ENCODE measurements around the gene ANKRD22. TPM values are rescaled to one million over a fixed set of nuclear protein-coding genes. Genes with fewer than 3 reads are reported as not detected.

The ANKRD22 gene
- total RNA-seq, 3 donors from 2014 or later: 0.59 to 1.6 TPM; not detected in 1

- H3K27ac ChIP-seq: no peak overlapping the region
- H3K9me3 ChIP-seq: no peaks in the 10 kb centered on the region
- TF ChIP-seq POLR2AphosphoS5 (IDR thresholded peaks at IDR 0.05) (no peak), POLR2A (IDR thresholded peaks at IDR 0.05) (no peak), CTCF (IDR thresholded peaks at IDR 0.05) (no peak)
- DNase-seq (ENCODE audit: low spot score in 2 of 2): no peak
- intact Hi-C loops (cut with DNase I; ENCODE audit: low total_unique reads): no loop called here
- no peaks in the 10 kb centered on the region for H3K4me1 ChIP-seq
- H3K36me3 ChIP-seq: no peaks in the 10 kb centered on the region
- no peak overlapping the region for H3K4me3 ChIP-seq
- H3K27me3 ChIP-seq: no peaks in the 10 kb centered on the region
Measured at GRCh38 chr10:88805924-88806323, 45.7 kb downstream of the ANKRD22 start.

DNA sequence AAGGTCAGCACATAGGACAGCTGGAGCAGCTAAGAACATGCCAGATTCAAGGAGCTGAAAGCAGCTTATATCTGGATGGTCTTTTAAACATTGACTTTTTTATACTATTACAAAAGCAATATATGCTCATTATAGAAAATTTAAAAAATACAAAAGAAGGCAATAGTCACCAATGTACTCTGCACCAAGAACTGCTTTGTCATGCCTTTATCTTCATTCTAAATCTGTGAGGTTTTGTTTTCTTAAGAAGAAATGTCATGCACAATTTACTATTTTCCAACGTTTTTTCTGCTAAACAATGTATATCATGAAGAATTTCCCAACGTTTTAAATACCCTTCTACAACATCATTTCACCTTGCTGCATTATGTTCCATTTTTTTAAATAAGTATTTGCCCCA is 46.3 kb downstream of the ANKRD22 start:
- no peaks in the 10 kb centered on the region for H3K36me3 ChIP-seq
- no peaks in the 10 kb centered on the region for H3K4me1 ChIP-seq
- TF ChIP-seq CTCF (IDR thresholded peaks at IDR 0.05) (no peak), POLR2AphosphoS5 (IDR thresholded peaks at IDR 0.05) (no peak), POLR2A (IDR thresholded peaks at IDR 0.05) (no peak)
- no peak overlapping the region for H3K27ac ChIP-seq
- DNase-seq (ENCODE audit: low spot score in 2 of 2): no peak
- no peaks in the 10 kb centered on the region for H3K27me3 ChIP-seq
- H3K4me3 ChIP-seq: no peak overlapping the region
- intact Hi-C loops (cut with DNase I; ENCODE audit: low total_unique reads): no loop called here
- no peaks in the 10 kb centered on the region for H3K9me3 ChIP-seq

DNA sequence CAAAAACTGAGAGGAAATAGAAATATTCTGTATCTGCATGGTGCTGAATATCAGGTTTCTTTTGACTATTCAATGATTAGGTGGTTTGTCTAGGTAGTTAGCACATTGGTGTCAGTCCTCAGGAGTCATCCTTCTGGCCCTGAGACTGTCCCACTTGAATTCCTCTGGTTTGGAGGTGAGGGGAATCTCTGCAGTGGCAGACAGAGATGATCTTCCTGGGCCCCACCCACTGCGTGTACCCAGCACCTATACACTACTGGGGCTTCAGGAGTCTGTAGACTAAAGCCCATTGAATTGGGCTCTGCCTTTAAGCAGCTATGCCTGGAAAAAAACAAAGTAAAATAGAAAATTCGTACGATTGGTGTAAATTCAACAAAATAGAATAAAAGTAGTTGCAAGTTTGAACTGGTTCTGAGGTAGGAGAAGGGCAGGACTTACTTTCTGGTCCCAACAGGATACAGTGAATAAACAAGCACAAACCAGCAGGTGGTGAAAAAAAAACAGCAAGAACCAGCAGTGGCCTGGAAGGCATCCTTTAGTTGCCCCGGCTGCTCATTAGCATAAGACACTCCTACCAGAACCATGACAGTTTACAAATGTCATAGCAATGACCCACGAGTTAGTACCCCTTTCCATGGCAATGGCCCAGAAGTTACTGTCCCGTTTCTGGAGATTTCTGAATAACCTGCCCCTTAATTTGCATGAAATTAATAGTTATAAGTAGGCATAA is 47.4 kb downstream of the ANKRD22 start:
- no peak for DNase-seq (ENCODE audit: low spot score in 2 of 2)
- Histone ChIP-seq H3K4me3 (no peak overlapping the region), H3K27me3 (no peaks in the 10 kb centered on the region), H3K9me3 (no peaks in the 10 kb centered on the region), H3K4me1 (no peaks in the 10 kb centered on the region), H3K36me3 (no peaks in the 10 kb centered on the region), H3K27ac (no peak overlapping the region)
- intact Hi-C loops (cut with DNase I; ENCODE audit: low total_unique reads): no loop called here
- TF ChIP-seq POLR2AphosphoS5 (IDR thresholded peaks at IDR 0.05): no peak
- no peak for TF ChIP-seq CTCF (IDR thresholded peaks at IDR 0.05)
- TF ChIP-seq POLR2A (IDR thresholded peaks at IDR 0.05): no peak

DNA sequence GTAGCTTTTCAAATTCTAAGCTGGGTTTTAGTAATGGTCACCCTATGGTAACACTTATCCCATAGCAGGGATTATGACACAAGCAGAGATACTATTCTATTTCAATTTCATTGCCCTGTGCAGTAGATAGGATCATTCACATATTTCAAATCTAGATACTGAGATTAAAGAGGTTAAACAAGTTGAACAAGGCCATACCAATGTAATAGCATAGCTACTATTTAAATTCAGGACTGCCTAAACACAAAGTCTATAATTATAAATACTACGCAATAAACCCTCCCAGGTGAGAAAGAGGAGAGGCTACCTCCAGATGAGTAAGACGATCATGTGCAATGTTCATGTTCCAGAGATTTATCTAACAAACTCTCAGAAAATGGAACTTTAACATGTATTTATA is 48.0 kb downstream of the ANKRD22 start:
- Histone ChIP-seq H3K27ac (no peak overlapping the region), H3K36me3 (no peaks in the 10 kb centered on the region), H3K9me3 (no peaks in the 10 kb centered on the region), H3K4me1 (no peaks in the 10 kb centered on the region), H3K27me3 (no peaks in the 10 kb centered on the region), H3K4me3 (no peak overlapping the region)
- DNase-seq (ENCODE audit: low spot score in 2 of 2): no peak
- no peak for TF ChIP-seq POLR2A (IDR thresholded peaks at IDR 0.05)
- TF ChIP-seq CTCF (IDR thresholded peaks at IDR 0.05): no peak
- no peak for TF ChIP-seq POLR2AphosphoS5 (IDR thresholded peaks at IDR 0.05)
- intact Hi-C loops (cut with DNase I; ENCODE audit: low total_unique reads): no loop called here

GRCh38 chr10:88802523-88803285 is 48.9 kb downstream of the ANKRD22 start, which contains the start of gene LIPM:
TSS of gene LIPM (plus strand) at chr10:88802730. CDS start at chr10:88802897, 167 bp downstream.
- no peak within 1 kb of the TSS for H3K27ac ChIP-seq
- no peaks in the 10 kb centered on the region for H3K9me3 ChIP-seq
- no peak within 1 kb of the TSS for H3K4me3 ChIP-seq
- intact Hi-C loops (cut with DNase I; ENCODE audit: low total_unique reads): no loop called here
- H3K27me3 ChIP-seq: no peaks in the 10 kb centered on the region
- no peaks in the 10 kb centered on the region for H3K4me1 ChIP-seq
- no peak for DNase-seq (ENCODE audit: low spot score in 2 of 2)
- H3K36me3 ChIP-seq: no peaks in the 10 kb centered on the region
- TF ChIP-seq CTCF (IDR thresholded peaks at IDR 0.05) (no peak), POLR2A (IDR thresholded peaks at IDR 0.05) (no peak), POLR2AphosphoS5 (IDR thresholded peaks at IDR 0.05) (no peak)

Measured in breast epithelium (tissue), 4 donors.